ENCODE measurements around the gene GIPC3.
A peak's percentile ranks its signal among the peaks of the same experiment; 100 is the strongest.

Gene GIPC3, protein sequence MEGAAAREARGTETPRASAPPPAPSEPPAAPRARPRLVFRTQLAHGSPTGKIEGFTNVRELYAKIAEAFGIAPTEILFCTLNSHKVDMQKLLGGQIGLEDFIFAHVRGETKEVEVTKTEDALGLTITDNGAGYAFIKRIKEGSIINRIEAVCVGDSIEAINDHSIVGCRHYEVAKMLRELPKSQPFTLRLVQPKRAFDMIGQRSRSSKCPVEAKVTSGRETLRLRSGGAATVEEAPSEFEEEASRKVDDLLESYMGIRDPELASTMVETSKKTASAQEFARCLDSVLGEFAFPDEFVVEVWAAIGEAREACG

DNA sequence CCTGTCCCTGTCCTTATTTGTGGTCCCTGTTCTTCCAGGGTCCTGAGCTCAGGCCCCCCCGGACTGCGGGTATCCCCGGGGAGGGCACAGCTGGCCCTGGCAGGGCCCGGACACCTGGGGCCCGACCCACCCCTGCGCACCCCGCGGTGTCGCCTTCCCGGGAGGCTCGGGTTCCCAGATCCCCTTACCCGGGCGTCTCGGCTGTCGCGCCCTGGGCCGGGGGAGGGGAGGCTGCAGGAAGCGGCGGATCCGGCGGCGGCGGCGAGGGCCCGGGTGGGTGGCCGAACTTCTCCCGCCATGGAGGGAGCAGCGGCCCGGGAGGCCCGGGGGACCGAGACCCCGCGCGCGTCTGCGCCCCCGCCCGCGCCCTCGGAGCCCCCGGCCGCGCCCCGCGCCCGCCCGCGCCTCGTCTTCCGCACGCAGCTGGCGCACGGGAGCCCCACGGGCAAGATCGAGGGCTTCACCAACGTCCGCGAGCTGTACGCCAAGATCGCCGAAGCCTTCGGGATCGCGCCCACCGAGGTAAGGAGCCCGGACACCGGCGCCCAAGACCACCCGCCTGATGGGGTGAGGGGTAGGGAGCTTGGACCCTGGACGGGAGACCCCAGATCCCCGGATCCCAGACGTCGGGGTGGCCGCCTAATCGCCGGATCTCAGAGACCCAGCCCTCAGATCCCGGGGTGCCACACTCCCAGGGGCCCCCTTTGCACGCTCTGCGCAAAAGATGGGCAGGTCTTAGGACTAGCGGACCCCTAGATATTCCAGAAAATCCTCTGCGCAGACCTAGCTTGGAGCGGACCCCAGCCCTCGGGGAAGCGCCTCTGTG lies at the start of gene GIPC3:
Gene GIPC3 (plus strand): TSS at position 178 of the 826 bp plus-strand sequence. CDS start 120 bp downstream, at position 298.
- no peak for DNase-seq (ENCODE audit: low spot score)

DNA sequence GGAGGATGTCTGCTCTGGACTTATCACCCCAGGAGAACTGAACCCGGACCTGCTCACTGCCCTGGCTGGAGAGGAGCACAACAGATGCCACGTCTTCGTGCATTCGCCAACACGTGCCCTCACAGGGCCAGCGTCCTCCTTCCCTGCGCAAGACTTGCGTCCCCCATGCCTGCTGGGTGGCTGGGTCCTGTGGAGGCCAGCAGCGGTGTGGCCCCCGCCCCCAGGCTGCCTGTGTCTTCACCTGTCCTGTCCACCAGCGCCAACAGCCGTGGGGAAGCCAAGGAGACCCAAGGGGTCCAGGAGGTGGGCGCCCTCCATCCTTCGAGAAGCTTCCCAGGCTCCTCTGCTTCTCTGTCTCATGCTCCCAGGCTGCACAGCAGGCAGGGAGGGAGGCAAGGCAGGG lies 49.7 kb upstream of the GIPC3 start:
- no peak for DNase-seq (ENCODE audit: low spot score)

DNA sequence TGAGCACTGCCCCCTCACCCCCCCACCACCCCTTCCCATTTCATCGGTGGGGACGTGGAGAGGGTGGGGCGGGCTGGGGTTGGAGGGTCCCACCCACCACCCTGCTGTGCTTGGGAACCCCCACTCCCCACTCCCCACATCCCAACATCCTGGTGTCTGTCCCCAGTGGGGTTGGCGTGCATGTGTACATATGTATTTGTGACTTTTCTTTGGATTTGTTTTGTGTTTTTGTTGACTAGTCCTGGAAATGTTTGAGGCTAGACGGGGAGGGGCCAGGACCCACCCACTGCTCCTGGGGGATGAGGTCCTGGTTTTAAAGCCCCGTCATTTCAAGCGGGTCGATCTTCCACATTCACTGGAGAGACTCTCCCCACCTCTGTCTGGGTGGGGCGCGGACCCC lies 49.3 kb upstream of the GIPC3 start:
- no peak for DNase-seq (ENCODE audit: low spot score)

DNA sequence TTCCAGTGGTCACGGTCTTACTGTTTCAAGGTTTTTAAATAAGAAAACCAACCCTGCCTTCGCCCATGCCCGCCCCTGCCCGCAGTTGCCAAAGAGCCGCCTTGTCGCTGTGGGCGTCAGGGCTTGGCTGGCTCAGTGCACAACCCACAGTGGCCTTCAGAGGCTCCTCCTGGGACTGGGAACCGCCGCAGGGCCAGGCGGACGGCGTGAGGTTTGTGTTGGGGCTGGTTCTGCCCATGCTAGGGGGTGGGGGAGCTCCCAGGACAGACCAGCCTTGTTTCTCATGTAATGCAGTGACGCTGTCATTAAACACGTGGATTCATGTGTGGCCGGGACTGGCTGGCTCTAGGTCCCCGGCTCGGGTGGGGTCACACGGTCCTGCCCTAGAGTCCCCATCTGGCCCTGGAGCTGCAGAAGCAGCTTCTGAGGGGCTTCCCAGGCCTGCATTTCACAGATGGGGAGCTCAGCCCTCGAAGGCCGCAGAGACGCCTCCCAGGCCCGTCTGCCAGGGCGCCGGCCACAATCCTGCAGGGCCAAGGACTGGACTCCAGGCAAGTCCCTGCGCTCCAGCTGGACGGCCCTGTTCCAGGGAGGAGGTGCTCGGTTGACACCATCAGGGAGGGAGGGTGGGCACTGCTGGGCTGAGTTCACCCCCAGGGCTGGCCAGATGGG lies 48.7 kb upstream of the GIPC3 start:
- DNase-seq (ENCODE audit: low spot score): peak; percentile 86

DNA sequence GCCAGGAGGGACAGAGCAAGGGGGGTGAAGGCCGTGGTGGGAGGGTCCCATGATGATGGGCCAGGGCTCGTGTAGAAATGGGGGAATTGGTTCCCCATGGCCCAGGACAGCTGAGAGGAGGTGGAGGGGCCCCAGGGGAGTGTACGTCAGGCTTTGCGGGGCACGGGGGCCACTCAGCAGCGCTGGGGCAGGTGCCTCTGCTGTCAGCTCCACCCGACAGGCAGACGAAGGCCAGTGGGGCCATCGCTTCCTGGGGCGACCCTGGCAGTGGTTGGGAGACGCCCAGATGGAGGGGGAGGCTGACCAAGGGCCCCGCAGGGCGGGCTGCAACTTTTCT lies 48.2 kb upstream of the GIPC3 start:
- no peak for DNase-seq (ENCODE audit: low spot score)

DNA sequence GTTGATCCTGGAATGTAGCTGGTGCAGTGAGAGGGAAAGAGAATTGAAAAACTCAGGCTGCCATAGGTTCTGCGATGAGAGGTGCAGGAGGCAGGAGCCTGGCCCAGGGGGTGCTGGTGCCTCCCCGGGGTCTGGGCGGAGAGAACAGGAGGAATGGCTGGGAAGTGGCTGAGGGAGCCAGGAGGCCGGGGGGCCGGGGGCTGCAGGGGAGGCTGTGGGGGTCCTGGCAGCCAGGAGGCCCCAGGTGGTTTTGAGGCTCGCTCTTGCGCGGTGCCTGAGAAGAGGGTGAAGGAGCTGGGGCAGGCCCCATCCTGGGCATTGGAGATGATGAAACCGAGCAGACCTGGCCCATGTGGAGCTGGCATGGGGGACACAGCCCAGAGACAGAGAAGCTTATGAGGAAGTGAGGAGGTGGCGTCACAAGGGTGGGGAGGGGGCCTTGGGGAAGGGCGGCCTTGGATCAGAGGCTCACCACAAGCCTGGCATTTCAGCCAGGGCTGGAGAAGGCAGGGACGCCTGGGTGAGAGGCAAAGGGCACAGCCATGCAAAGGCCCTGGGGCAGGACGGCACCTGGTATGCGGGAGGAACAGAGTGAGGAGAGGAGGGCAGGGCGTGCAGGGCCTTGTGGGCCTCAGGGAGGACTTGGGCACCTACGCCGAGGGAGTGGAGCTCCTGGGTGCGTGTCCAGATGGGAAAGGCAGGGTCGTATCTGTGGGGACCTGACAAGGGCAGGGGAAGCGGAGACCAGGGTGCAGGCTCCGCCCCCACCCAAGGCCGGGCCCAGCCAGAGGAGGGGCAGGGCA lies 47.6 kb upstream of the GIPC3 start:
- no peak for DNase-seq (ENCODE audit: low spot score)

DNA sequence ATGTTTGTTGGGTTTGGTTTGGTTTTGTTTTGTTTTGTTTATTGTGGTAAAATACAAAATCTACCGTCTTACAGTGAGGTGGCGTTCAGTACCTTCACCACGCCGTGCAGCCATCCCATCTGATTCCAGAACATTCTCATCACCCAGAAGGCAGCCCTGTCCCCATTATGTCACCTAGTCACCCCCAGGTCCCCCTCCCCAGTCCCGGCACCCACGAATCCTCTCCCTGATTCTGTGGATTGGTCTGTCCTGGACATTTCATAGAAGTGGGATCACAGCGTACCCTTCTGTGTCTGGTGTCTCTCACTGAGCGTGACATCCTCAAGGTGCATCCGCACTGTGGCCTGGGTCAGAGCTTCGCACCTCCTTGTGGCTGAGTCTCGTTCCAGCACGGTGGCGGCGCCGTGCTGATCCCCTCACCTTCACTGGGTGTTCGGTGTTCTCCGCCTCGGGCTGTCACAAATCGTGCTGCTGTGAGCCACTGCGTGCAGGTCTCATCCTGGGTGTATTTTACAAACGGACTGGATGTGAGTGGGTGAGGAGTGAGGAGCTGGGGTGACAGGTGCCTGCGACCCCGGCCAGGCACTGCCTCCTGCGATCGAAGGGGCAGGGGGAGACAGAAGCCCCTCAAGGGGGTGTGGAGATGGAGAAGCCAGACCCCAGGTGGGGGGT lies 46.9 kb upstream of the GIPC3 start:
- no peak for DNase-seq (ENCODE audit: low spot score)

DNA sequence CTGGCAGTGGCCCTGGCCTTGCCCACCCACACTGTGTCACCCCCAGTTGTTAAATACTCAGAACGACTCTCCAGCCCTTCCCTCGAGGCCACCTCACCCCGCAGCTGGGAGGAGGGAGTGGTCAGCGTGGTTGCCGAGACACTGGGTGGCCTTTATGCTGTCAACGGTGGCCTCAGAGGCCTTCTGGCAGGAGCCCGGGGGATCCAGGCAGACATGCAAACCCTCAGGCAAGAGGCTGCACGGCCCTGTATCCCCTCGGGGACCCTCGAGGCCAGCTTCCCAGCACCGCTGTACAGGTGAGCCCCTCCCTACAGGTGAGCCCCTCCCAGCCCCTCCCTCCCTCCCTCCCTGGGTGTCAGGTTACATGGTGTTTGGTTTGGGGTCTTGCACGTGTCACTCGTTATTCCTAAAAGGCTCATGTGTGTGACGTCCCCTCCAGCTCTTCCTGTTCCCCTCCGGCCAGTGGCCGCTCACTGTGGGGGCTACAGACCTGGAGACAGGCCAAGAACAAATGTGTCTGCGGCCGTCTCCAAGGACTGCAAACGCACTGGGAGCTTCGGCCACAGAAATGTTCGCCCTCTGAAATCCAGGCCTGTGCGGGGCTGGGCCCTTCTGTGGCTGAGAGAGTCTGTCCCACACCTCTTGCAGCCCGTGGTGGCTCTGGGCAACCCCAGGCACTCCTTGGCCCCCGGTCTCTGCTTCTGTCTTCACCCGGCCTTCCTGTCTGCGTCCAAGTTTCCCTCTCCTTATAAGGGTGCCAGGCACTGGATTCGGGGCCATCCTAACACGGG lies 46.1 kb upstream of the GIPC3 start, which contains the start of gene TEKTIP1:
Gene TEKTIP1 (plus strand): TSS at position 210 of the 791 bp plus-strand sequence. CDS start 4 bp downstream, at position 214.
- DNase-seq (ENCODE audit: low spot score): peak; percentile 46

DNA sequence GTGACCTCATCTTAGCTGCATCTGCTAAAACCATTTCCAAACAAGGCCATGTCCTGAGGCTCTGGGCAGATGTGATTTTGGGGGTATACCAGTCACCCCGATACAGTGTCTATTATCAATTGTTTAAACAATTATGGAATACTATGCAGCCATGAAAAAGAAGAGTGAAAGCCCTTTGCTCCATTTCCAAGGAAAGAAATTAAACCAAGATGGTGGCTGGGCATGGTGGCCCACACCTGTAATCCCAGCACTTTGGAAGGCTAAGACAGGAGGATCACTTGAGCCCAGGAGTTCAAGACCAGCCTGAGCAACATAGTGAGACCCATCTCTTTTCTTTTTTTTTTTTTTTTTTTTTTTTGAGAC lies 45.5 kb upstream of the GIPC3 start:
- DNase-seq (ENCODE audit: low spot score): no peak

DNA sequence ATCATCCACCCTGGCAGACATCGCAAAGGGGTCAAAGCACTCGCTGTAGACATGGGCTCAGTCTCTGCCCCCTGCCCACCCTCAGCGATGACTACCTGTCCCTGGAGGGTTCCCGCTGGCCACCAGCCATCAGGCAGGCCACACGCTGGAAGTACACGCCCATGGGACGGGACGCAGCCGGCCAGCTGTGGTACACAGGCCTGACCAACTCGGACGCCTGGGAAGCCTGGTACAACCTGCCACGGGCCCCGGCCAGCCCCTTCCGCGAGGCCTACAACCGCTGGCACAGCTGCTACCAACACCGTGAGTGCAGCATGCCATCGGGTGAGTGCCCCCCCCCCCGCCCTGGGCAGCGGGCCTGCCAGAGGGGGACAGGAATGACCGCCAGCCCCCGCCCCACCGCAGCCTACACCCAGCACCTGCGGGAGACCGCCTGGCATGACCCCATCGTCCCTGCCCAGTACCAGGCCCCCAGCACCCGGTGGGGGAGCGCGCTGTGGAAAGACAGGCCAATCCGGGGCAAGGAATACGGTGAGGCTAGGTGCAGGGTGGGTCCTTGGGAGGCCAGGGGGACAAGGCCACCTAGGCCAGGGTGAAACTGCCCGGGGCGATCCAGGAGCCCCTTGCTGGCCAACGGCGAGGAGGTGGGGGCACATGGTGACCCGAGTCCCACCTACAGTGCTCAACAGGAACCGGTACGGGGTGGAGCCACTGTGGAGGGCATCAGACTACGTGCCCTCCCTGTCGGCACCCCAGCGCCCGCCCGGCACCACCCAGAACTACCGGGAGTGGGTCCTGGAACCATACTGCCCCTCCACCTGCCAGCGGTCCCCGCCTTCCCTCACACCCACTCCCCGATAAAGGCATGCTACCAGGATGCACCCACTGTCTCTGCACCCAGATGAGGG lies 41.9 kb upstream of the GIPC3 start:
- DNase-seq (ENCODE audit: low spot score): peak; percentile 76

DNA sequence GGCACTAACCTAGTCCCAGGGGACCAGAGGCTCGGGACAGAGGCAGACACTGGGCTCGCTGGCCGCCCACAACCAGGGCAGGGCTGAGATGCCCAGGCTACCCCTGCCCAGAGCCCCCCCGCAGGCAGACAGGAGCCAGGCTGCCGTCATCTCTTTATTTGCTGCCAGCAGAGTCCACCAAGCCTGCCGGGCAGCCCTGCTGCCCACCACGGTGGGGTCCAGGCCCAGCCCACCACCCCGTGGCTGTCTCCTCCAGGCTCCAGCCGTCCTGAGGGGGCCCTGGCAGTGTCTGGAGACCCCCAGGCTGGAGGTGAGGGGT lies 41.3 kb upstream of the GIPC3 start:
- DNase-seq (ENCODE audit: low spot score): peak; percentile 14

DNA sequence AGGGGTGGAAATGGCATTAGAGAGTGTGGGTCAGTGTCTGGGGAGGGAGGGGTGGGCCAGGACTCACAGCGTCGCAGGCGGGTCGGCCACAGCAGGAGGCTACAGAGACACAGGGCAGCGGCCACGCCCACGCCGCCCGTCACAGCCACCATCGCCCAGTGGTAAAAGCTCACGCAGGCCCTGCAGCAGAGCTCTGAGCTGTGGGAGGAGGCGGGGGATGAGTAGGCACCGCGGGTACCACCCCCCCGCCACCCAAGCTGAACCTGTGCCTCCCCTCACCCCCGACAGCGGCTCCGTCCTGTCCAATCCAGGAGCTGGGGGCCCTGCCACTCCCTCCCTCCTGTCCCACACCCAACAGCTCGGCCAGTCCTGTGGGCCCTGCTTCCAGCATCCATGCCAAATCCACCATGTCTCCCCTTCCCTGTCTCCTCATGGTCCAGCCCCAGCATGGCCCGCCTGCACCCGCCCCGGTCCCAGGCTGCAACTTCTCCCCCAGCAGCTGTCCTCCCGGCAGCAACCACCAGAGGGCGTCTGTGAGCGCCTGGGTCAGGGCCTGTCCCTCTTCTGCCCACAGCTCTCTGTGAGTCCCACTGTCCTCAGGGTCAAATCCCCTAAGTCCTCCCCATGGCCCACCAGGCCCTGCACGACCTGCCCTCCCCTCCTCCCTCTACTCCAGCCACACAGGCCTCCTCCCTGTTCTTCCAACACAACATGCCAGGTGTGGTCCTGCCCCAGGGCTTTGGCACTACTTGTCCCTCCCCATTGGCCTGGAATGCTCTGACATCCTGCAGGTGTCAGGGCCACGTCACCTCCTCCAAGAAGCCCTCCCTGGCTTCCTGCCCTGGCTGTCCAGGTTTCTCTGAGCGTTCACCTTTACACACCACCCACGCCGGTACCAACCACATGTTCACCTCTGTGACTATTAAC lies 40.3 kb upstream of the GIPC3 start:
- DNase-seq (ENCODE audit: low spot score): peak; percentile 82

DNA sequence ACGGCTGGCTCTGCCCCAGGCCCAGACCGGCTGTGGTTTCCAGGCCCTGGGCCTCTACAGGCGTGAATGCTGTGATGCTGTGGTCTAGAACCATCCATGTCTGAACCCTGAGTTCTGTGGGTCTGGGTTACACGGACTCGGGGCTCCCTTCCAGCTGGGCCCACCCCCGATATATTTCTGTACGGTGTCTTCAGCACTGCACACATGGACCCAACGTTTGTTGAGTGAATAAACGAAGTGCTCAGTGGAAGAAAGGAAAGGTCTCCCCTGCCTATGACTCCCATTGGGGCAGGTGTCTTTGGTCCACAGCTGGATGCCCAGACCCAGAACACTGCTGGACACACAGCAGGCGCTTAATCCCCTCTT lies 39.6 kb upstream of the GIPC3 start:
- DNase-seq (ENCODE audit: low spot score): peak; percentile 8

DNA sequence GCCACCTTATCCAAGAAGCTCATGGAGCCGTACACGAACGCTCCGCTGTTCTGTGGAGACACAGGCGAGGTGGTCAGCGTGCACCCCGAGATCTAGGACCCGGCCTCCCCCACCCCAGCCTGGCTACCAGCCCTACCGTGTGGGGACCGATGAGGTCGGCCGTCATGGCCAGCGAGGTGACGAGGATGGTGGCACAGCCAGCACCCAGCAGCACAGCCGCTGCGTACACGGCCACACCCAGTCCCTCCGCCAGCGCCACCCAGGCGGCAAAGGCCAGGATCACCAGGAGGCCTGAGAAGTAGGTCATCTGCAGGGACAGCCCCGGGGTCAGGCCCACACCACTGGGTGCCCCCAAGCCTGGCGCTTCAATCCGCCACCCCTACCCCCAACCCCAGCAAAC lies 39.2 kb upstream of the GIPC3 start:
- no peak for DNase-seq (ENCODE audit: low spot score)

DNA sequence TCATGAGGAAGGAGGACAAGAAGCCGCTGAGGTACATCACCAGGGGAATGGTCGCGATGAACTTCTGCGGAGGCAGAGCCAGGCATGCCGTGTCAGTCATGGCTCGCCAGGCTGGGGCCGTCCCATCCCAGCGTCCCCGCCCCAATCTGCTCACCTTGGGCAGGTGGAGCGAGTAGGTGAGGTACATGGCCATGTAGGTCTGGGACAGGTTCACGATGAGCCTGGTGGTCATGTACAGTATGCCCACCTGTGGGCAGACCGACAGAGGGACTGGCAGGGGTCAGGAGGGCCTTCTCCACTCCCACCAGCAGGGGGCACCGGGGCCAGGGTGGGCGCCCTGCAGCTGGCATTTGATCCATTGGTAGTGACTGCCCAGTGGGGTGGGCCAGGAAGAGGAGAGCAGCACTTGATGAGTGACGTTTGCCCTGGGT lies 38.0 kb upstream of the GIPC3 start:
- DNase-seq (ENCODE audit: low spot score): no peak

DNA sequence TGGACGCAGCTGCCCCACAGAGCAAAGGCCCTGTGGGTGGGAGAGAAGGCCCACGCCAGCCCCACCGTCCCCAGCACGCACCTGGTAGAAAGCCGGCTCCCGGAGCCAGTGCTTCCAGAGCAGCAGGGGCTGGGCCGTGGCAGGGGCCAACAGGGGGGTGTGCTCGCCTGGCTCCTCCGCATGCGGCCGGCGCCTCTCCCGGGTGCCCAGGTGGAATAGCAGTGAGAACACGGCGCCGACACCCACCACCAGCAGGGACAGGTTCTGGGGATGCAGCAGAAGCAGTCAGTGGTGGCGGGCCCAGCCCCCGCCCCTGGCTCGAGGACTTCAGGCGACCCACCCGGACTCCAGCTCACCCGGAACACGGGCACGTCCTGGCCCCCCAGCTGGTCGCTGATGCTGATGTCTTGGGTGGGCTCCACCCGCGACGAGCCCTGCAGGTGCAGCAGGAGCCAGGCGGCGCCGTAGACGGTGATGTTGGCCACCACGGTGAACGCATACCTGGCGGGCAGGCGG lies 37.5 kb upstream of the GIPC3 start:
- no peak for DNase-seq (ENCODE audit: low spot score)

DNA sequence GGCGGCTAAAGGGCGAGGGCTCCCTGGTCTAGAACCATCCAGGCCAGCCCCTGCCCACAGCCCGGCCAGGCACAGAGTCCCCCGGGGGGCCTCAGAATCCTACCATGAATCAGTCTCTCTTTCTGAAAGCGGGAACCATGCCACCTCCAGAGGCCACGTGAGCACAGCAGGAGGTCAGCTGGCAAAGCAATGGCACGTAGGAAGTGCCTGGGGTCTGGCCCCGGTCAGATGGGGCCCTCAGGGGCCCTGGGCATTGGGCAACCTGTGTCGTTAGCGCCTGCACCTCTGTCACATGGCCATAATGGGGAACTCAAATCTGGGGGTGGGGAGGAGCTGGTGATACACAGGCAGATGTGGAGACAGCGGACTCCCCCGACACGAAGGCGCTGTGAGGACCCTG lies 36.7 kb upstream of the GIPC3 start:
- peak; percentile 49 for DNase-seq (ENCODE audit: low spot score)

DNA sequence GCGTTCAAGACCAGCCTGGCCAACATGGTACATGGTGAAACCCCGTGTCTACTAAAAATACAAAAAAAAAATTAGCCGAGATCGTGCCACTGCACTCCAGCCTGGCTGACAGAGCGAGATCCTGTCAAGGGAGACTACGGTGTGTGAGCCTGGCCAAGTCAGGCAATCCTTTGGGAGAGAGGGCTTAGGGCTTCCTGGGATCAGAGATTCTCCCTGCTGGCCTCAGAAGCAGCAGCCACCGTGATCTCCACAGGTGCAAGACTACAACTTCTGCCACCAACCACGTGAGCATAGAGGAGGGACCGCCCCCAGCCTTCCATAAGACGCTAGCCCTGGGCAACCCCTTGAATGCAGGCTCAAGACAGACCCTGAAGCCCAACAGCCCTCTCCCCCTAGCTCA lies 35.5 kb upstream of the GIPC3 start:
- DNase-seq (ENCODE audit: low spot score): no peak

All from pons (tissue), 1 donor.